HG03457 (cell line): ENCODE results near the gene CDK3.
"Not testable (repeated sequence)": the region's sequence is repeated elsewhere in the genome, so short reads cannot be mapped to it uniquely, and the experiment has no call there.

Source experiments
- ATAC-seq: cut with Tn5 transposase; IDR thresholded peaks from one replicate; pipeline ENCODE4 v1.9.1; 2021; ENCODE audit warnings: moderate number of reproducible peaks; ENCODE audit not compliant: unreplicated experiment

The CDK3 gene

DNA sequence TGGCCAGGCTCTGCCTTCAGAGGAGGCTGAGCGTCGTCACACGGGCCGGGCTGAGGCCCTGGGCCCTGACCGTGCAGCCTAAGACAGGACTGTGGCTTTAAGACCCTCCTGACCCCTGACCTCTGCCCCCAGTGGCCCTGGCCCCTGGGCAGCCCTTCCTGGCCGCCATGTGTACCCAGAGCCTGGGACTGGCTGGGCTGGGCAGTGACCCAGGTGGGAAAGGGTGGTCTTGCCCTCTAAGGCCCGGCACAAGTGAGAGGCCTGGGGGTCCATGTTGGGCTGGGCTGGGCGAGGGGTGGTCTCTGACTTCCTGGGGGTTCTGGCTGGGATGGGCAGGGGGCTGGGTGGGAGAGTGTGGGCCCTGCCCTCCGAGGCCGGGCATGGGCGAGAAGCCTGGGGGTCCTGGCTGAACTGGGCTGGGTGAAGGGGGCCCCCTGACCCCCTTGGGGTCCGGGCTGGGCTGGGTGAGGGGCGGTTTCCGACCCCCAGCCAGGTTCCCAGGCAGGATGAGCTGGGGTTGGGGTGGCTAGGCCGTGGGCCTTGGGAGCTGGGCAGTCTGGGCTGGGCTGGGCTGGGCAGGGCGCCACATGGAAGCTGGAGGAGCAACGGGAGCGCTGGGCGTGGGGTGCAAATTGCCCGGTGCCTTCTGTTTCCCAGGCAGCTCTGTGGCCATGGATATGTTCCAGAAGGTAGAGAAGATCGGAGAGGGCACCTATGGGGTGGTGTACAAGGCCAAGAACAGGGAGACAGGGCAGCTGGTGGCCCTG, at the start of gene CDK3:
CDK3 (plus strand) TSS at position 101 of the 767 bp plus-strand sequence; CDS start at position 672, 571 bp downstream.
- no peak for ATAC-seq

DNA sequence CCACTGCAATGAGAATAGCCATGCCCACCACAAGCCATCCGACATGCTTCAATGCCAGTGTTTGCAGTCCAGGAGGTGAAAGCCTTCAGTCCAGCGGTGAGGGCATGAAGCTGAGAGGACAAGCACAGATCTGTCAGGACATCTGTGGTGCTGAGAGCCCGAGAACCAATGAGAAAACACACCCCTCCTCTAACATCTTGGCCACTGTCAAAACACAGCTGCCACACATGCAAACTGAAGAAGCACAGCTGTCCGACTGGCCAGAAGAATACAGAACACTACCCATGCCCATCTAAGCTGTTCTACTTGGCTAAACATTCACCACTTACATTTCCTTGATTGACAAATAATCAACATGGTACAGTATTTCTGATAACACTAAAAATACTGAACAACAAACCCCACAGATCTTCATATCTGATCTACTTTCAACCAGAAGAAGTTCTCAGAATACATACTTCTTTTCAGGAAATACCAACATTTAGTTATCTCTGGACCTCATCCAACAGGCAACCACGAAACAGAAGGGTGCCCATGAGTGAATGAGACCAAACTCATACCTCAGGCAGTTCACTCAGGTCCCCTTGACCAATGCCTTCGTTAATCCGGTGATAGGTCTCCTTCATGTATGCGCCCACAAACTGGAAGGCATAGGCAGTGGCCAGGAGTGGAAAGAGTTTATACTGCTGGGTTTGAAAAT, 49.6 kb upstream of the CDK3 start:
- no peak for ATAC-seq

DNA sequence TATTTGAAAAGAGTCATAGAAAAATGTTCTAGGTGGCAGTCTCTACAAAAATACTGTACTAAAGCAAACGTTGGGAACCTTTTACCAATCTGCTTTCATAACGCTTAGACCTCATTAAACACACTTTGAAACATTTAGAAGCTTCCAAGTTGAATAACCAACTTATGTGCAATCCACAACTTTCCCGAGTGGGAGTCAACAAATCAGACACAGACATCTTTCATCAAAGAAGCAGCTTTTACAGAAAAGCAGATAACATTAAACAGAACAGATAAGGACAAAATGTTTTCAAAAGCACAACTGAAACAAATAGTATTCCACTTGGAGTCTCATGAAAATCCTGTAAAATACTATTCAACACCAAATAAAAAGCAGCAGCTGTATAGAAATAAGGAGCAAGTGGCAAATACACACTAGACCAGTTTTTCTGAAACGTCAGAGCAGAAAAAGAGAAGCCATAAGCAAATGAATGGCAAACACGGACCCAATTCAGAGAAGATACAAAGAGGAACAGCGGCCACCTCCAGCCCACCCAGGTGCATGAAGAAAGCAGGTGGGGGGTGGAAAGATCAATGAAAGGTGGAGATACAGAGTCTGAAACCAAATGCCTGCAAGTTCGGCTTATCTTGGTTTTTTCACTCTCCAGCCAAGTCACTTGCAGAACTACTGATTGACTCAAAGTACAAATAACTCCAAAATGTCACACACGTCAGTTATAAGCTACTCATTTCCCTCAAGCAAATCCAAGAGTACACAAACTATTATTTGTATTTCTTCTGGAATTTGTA, 41.4 kb upstream of the CDK3 start:
- no peak for ATAC-seq

DNA sequence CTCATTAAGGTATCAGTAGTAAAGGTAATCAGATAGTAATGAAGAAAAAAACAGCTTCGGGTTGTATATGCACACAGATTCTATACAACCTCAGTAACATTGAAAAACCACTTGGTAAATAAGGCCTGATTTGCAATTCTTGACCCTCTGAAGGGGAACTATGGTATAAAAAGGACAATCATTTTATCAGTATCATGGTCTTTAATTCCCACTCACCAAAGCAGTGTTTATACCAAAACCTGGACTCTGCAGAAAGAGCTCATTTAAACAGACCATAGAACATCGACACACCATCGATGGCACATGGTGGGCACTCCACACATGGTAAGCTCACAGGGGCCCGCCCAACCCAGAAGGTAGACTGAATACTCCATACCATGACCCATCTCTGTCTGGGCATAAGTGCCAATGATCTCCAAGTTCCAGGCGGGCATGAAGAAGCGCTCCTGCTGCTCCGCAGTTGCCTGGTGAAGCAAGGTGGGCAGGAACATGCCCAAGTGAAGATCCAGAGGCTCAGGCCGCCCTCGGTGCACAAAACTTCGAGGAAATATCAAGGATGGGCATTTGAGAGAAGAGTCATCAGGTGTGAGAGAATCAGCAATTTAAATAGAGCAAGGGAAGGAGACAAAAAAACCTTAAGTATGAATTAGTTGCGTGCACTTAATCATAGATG, 40.7 kb upstream of the CDK3 start:
- ATAC-seq: no peak

DNA sequence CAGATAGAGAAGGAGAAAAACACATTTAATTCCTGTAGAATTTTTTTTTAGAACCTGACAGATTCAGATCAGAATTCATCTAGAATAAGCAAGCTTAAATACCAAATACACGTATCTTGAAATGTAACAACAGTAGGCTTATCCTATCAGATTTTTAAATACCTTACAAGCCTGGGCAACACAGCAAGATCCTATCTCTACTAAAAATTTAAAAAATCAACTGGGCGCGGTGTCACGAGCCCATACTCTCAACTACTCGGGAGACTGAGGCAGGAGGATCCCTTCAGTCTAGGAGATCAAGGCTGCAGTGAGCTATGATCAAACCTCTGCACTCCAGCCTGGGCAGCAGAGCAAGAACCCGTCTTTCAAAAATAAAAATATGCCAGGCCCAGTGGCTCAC, 35.2 kb upstream of the CDK3 start:
- ATAC-seq: no peak

DNA sequence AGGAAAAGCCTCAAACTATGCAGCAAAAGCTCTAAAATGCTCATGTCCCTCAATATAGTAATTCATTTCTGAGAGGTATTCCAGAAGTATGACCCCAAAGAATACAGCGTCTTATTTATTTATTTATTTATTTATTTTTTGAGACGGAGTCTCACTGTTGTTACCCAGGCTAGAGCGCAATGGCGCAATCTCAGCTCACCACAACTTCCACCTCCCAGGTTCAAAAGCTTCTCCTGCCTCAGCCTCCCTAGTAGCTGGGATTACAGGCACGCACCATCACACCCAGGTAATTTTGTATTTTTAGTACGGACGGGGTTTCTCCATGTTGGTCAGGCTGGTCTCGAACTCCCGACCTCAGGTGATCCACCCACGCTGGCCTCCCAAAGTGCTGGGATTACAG, 31.6 kb upstream of the CDK3 start:
- ATAC-seq: not testable (repeated sequence)

DNA sequence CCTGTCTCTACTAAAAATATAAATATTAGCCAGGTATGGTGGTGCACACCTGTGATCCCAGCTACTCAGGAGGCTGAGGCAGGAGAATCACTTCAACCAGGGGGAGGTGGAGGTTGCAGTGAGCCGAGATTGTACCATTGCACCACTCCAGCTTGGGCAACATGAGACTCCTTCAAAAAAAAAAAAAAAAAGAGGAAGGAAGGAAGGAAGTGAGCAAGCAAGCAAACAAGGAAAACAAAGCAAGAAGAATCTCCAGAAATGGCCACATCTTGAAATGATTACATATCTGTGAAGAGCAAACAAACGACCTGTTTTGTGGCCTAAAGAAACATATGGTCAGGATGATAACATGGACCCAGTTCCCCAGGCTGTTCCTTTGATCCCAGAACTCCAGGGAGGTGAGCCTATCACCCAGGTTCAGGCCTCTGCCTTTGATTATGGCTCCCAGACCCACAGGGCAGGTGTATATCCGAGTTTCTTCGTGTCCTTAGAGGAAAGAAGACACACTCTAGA, 30.6 kb upstream of the CDK3 start:
- no peak for ATAC-seq

DNA sequence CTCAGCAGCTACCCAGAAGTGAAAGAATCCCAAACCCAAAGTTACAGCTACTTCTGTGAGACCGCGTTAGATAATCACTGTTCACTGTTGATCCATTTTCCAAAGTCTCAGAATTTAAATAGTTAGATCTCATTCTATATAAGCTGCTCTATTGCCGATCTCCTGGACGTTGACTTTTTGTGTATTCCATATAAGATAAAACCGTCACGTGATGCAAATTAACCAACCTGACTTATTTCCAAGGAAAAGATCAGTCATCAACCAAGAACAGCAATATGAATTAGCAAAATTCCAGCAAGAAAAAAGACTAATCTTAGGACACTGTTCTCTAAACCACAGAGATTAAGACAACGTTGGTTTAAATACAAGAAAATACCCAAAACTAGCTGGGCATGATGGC, 30.0 kb upstream of the CDK3 start:
- no peak for ATAC-seq

DNA sequence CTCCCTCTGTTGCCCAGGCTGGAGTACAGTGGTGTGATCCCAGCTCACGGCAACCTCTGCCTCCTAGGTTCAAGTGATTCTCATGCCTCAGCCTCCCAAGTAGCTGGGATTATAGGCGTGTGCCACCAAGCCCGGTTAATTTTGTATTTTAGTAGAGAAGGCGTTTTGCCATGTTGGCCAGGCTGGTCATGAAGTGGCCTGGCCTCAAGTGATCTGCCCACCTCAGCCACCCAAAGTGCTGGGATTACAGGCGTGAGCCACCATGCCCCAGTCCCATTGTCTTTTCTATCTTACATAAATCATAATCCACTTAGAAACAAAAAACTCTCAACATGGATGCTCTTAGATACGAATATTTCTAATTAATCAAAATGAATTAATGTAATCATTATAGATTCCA, 25.5 kb upstream of the CDK3 start:
- not testable (repeated sequence) for ATAC-seq

DNA sequence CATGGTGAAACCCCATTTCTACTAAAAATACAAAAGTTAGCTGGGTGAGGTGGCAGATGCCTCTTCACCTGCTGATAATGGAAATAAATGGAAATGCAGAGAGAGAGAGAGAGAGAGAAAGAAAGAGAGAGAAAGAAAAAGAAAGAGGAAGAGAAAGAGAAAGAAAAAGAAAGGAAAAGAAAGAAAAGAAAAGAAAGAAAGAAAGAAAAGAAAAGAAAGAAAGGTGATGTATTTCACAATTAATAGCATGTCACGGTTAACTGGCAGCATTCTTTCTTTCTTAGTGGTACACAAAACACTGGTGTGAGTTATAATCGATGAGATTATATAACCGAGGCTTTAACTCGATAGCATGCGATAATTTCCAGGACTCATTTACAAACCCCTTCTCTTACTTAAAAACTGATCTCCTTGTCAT, 24.9 kb upstream of the CDK3 start:
- no peak for ATAC-seq

DNA sequence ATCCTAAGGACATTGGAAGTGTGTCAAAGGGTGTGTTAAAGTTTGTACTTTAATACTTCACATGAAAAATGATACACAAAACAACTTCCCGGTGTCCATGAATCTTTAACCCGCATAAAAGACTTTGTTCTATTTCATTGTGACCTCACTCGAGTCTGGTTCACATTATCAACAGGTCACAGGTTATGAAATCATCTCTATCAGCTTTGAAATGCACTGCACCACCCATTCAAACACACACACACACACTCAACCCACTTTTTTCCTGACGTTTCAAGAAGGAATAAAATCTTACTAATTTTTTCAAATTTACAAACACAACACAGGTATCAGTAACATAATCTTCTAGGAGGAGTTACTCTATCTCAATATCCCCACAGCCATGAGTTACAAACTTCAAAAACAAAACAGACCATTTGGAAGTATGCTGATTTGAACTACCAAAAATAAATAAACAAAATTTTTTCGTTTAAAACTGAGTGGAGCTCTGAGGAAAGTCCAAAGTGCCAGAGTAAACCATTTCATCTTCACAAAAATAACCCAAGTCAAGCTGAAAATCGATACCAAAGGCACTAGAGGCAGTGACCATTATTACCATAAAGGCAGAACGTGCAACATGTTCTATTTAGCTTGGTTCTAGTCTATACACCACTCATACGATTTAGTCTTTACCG, 24.3 kb upstream of the CDK3 start:
- ATAC-seq: no peak

DNA sequence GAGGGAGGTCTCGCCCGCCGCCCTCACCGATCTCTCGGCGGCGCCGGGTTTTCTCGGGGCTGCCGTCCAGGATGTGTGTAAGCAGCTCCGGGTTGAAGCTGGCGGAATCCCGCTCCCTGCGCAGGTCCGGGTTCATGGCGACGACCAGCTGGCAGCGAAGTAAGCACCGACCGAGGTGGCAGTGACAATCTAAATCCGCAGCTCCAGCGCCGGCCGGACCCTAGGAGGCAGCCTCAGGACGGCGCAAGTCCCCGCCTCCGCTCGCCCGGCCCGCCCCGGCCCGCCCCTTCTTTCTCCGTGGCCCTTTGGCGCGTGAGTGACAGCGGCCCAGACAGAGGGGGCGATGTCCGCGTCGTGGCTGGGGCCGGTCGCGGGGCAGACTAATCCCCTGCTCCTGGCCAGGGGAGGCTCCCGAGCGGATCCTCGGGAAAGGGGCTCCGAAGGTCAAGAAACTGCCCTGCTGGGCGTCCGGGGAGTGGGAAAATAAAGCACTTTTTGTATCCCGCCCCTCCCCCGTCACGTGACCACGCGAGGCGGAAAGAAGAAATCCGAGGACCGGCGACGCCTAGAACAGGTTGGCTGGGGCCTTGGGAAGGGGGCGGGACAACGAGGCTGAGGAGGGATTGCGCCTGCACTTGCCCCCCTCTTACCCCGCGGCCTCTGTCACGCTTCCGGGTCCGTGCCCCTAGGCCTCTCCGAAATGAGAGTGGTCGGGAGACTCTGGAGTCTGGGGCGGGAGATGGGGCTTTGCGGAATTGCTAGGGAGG, 21.5 kb upstream of the CDK3 start, which contains the start of the genes ACOX1 and TEN1:
ACOX1 (minus strand) TSS at position 229 of the 767 bp plus-strand sequence; CDS start at position 136, 93 bp downstream.
TEN1 (plus strand) TSS at position 303 of the 767 bp plus-strand sequence. CDS start 6,953 bp downstream, outside the sequence.
- ATAC-seq: peak; percentile 73

DNA sequence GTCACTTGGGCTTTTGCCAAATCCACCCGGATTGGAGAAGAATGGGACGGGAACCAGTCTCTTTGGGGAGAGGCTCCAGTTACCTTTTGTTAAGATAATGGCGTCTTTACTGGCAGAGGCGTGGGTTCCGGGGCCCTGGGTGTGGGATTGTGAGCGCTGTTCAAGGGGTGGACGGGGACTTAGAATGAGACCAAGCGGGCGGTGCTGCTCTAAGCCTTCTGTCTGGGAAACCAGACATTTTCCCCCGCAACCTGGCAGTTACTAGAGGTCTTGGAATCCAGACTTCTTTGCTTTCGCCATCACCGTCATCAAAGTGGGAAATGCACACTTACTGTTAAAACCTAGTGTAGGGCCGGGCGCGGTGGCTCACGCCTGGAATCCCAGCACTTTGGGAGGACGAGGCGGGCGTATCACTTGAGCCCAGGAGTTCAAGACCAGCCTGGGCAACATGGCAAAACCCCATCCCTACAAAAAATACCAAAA, 20.9 kb upstream of the CDK3 start:
- ATAC-seq: peak; percentile 8

DNA sequence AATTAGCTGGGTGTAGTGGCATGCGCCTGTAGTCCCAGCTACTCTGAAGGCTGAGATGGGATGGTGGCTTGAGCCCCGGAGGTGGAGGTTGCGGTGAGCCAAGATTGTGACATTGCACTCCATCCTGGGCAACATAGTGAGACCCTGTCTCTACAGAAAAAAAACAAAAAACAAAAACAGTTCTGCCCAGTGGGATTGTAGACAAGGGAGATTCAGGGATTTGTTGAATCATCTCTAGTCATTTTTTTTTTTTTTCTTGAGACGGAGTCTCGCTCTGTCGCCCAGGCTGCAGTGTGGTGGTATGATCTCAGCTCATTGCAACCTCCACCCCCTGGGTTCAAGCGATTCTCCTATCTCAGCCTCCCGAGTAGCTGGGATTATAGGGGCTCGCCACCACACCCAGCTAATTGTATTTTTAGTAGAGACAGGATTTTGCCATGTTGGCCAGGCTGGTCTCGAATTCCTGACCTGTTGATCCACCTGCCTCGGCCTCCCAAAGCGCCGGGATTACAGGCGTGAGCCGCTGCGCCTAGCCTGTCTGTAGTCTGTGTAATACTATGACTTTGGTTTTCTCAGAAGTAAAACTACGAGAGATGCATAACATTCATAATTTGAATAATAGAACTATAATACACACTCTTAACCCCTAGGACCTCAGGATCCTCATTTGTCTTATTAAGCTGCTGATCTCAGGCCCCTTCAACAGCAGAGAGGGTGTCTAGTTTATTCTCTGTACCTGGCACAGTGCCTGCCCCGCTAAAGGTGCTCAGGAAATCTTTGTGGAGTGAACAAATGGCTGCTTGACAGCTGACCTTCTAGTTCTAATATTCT, 20.3 kb upstream of the CDK3 start:
- no peak for ATAC-seq

DNA sequence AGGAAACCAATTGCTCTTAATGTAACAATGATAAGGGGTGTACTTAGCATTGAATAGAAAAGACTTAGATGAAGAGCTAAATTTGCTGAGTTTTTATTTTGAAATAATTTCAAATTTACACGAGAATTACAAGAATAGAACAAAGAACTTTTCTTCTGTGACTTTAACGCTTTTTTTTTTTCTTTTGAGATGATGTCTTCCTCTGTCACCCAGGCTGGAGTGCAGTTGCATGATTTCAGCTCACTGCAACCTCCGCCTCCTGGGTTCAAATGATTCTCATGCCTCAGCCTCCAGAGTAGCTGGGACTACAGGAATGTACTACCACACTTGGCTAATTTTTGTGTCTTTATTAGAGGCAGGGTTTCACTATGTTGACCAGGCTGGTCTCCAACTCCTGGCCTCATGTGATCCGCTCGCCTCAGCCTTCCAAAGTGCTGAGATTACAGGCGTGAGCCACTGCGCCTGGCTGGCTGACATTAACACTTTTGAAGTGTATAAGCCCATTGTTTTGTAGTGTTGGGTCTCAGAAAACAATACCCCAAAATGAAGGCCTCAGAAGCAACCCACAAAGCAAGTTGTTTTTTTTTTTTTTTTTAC, 19.5 kb upstream of the CDK3 start:
- ATAC-seq: no peak

DNA sequence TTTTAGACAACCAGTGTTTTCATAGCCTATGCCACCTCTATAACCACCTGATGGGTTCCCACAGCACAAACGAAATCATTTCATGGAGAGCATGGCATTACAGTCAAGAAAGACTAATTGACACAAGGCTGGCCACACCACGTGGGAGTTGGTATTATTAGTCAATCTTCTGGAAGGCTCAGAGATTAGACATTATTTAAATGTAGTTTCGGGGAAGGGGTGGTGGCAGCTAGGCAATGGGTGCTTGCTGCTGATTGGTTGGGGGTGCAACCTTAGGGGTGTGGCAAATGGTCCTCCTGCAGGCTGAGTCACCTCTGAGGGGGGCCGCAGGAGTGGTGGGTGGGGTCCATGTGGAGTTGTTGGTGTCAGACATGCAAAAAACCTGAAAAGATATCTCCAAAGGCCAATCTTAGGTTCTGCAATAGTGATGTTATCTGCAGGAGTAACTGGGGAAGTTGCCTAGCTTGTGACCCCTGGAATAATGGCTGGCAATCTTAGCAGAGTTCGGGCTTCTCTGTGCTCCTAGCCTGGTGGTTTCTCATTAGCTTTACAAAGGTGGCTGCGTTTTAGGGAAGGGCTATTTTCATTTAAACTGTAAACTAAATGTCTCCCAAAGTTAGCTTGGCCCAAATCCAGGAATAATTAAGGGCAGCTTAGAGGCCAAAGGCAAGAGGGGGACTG, 17.0 kb upstream of the CDK3 start:
- no peak for ATAC-seq

DNA sequence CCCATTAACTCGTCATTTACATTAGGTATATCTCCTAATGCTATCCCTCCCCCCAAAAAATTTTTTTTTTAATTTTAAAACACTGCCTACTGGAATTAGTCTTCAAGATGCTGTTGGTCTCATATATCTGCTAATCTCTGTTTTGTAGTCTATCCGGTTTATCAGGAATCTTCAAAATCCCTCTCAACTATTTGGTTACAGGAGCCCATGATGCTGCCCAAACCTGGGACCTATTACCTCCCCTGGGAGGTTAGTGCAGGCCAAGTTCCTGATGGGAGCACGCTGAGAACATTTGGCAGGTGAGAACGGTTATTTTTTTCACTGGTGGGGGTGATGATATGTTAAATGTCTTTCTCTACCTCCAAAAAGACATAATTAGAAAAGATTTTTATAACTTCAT, 14.7 kb upstream of the CDK3 start:
- no peak for ATAC-seq
